Measurements from ENCODE around the gene ARL15.

The ARL15 gene

DNA sequence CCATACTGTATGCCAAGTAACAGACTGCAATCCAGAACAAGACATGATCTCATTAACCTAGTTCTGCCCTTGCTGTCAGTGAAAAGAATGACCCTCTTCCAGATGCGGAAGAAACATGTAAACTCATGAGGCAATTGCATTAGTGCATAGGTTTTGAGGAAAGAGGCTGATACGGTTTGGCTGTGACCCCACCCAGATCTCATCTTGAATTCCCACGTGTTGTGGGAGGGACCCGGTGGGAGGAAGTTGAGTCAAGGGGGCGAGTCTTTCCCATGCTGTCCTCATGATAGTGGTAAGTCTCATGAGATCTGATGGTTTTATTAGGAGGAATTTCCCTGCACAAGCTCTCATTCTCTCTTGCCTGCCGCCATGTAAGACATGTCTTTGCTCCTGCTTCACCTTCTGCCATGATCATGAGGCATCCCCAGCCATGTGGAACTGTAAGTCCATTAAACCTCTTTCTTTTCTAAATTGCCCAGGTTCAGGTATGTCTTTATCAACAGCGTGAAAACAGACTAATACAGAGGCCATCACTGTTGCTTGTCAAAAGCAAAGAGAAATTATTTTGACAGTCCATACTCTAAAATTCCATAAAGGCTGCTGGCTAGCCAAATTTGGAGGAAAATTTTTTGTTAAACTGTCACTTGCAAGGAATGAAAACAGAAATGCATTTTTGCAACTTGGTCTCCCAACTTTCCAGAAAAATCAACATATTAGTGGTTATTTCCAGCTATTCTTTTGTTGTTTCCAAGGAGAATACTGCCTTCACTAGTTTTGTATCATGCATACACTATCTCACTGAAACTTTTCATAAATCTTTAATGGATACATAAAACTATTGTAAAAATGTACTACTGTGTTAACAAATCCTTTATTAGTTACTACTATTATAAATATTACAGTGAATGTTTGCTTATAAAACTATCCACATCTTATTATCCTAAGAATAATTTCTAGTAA, 3.2 kb upstream of the ARL15 start:
- DNase-seq: no peak

DNA sequence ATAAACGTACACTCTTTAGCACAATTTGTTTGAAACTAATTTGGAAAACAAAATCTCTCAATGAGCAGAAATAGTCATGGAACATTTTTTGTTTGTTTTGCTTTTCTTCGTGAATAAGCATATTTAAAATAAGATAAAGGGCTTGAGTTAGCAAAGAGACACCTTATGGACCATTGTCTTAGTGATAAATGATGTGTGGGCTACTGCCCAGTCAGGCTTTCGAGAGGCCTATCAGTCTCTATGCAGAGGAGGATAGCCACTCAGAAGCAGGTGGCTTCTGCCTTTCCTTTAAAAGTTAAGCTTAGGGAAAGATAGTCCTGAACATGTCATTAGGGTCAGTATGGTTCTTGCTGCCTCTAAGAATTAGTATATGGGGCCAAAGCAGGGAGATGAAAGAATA, 2.1 kb upstream of the ARL15 start:
- DNase-seq: no peak

DNA sequence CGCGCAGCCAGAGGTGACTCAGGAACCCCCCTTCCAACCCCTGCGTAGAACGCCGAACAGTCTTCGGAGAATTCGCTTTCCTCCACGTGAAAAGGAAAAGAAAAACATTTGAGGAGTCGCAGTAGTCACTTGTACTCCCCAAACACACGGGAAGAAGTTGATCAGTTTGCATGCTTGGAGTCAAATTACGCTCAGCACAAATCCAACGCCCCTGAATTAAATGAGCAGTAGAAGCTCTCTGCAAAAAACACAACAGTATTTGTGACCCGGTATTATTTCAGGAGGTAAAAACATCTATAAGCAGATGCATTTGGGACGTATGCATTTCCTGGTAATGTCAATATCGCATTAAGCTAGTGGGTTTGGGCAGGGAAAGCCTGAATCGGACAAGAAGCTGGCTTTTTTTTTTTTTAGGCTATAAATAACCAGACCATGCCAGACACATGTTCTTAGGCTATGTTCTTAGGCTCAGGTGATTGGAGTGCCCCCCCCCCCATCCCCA, 854 bp upstream of the ARL15 start:
- no peak for DNase-seq

DNA sequence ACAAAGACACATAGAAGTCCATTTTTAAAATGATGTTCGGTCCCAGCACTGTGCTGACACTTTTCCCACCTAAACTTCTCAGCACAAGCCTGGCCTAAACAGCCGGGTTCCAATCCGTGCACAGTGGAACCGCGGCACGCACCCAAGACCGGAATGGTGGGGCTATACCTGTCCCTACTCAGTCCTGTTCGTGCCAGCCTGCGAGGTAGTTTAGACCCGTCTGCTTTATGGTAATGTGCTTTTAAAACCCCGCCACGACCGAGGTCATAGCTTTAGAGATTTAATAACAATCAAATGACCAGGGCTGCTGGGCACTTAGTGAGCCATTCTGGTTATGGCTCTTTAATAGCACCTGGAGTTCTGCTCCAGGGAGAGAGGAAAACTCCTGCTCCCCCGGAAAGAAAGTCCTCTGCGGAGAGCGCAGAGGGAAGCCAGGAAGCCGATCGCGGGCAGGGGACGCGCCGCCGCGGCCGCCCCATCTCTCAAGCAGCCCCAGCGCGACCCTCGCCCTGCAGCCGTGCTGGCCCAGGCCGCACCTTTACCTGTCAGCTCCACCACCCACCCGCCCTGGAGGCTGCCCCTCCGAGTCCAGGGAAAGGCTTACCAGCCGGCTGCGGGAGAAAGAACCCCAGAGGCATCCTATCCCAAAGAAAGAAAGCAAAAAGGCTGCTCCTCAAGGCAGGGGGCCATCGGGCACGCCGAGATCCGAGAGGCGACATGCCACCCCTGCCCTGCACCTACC, 511 bp downstream of the ARL15 start:
- peak; percentile 56 for DNase-seq

DNA sequence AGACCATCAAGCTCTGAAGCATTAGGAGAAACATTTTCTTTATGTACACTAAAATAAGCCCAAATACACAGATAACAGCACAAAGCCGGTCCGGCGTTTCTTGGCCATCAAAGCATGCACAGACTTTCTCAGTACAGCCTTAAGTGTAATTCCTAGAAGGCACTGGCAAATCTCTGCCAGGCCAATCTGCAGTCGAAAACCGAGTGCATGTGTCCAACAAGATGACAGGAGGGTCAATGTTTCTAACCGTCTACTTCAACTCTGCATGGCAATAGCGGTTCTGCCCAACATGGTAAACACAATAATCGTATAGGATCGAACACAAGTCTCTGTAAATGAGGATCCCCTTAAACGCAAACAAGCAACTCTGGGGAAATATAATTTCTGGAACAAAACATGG, 1.1 kb downstream of the ARL15 start:
- DNase-seq: no peak

DNA sequence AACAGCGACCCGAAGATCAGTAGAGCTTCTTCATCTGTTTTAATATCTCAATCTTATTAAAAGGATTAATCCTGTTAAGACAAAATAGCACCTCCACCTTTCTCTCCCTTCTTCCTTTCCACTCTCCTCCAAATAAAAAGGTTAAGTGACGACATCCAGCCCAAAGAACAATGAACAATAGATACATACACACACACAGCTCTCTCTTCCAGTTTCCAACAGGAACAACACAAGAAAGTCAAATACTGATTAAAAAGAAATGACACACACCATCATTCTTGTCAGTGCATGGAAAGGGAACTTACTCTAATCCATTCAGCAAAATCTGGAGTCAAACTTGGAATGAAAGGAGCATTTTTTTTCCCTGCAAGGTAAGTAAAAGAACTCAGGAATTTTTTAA, 2.8 kb downstream of the ARL15 start:
- DNase-seq: no peak

DNA sequence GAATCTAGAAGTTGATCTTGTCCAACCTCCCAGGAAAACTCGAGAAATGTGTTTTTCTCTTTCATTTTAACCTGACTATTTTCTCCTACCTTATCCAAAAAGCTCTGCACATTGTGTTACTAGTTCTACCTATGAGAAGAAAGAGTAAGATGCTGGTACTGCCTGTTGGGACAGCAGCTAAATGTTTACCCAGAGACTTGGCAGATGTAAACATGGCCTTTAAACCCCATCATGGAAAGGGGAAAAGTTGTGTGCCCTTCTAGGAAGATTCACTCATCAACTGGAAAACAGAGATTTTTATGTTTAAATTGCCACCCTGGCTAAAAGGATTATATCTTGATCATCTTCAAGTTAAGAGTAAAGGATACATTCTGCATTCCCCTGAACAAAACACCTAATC, 3.5 kb downstream of the ARL15 start:
- DNase-seq: no peak

DNA sequence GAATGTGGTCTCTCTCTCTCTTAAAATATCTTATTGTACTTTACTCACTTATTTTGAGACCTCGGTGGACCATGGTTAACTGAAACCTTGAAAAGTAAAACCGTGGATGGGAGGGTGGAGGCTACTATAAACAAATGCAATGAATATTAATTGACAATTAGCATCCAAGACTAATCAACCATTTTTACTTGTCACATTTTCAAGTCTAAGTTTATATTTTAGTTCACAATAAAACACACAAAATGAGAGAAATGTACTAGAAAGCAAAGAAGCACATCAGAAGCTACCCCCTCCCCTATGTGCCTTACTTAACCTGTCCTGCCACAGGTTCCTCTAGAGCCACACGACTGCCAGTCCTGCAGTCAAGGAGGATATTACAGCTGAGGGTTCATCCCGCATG, 4.6 kb downstream of the ARL15 start:
- DNase-seq: no peak

DNA sequence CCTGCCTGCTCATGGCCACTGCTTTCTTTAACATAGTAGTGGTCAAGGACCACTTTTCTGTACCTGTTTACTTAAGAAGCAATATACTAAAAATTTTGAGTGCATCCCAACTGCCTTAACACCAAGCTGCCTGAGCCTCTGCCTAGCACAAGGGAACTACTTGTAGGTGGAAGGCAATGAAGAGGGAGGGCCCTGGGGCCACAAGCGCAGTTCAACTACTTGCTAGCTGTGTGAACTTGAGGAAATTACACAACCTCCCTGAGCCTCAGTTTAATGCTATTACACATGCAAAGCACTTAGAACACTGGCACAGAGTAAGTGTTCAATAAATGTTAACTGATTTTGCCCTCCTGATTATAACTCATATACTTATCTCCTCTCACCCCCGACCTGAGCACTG, 6.3 kb downstream of the ARL15 start:
- DNase-seq: no peak

DNA sequence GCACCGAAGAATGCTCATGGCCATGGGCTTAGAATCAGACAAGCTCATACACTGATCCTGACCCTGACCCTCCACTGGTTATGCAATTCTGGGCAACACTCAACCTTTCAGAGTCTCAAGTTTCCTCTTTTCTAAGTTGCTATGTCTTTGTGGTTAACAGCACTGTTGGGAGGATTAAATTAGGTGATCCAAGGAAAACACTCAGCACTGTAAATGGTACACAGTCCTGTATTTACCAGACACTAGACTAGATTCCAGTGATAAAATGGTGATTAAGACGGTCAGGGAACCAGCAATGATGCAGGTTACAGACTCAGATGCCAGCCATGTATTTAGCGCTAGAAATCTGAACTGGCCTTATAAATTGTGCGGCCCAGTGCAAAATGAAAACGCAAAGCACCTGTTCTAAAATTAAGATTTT, 8.1 kb downstream of the ARL15 start:
- no peak for DNase-seq

DNA sequence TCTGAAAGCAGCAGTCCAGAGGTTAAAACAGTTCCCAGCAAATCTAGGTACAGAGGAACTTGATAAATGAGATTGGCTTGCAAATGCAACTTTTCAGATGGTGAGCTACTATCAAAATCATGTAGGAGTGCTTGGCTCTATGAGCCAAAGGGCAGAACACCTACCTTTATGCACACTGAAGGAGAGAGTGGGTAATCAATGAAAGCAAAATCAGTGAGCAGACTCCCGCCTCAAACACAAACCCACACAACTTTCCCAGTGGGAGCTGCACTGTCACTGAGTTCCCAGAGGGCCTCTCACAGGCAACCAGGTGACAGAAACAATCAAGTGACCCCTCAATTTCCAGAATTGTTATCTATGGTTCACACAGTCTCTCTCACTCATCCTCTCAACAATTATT, 8.5 kb downstream of the ARL15 start:
- DNase-seq: no peak

DNA sequence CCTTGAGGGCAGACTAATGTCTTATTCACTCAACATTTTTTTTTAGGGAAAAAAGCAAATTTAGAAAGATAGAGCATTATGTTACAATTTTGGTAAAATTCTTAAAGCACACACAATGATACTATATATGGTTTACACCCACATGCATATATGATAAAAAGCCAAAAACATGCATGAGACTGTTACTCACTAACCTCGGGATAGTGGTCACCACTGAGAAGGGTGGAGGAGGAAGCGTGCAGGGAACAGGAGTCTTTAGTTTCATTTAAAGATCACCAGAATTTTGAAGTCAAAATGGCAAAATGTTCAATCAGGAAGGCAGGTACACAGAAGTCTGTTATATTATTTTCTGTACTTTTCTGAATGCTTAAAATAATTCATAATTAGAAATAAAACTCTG, 9.2 kb downstream of the ARL15 start:
- DNase-seq: no peak

DNA sequence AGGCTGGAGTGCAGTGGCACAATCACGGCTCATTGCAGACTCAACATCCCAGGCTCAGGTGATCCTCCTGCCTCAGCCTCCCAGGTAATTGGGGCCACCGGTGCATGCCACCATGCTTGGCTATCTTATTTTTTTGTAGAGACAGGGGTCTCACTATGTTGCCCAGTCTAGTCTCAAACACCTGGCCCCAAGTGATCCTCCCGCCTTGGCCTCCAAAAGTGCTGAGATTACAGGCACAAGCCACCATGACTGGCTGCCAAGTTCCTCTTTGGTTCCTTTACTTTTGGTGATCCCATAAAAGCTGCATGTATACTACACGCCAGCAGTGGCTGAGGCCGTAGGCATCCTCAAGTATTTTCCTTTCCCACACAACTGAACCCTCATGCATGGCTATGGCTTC, 11.4 kb downstream of the ARL15 start:
- DNase-seq: no peak

DNA sequence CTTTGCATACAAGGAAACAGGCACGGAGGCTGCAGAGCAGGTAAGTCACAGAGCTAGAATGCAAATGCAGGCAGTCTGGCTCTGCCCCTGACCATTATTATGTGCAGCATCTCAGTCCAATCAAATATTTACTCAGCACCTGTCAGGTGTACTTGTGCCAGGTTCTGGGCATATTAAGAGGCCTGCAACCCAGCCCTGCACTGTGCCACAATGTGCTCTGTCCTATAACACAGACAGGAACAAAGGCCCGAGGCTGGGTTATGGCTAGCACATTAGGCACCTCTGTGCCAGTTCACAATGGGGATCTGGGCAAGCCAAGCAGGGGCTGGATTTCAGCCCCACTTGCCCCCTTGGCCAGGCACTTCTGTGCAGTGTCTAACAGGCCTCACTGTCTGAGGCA, 14.0 kb downstream of the ARL15 start:
- no peak for DNase-seq

DNA sequence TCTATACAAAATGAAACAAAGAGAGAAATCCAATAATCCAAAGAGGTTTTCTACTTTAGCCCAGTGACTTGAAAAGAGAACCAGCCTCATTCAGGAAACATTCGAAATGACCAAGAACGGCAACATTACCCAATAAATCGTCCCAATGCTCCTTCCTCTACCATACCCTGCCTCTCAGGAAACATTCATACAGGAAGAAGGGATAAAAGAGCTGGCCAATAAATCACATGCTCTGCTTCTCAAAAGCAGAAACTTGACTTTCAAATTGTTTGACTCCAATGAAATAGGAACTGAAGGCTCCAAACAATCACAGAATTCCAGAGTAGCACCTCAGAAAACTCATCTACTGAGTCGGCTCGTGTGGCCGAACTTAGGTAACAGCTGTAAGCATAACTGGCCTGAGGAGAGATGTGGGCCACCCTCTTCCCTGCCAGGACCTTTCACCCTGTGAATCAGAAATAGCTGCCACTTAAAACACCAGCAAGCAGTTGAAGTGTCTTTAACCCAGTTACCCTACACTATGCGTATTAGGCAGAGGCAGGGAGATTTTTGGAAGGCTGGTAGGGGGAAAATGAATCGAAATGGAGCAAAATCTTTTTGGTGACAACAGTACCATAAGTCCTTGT, 14.6 kb downstream of the ARL15 start:
- DNase-seq: no peak

DNA sequence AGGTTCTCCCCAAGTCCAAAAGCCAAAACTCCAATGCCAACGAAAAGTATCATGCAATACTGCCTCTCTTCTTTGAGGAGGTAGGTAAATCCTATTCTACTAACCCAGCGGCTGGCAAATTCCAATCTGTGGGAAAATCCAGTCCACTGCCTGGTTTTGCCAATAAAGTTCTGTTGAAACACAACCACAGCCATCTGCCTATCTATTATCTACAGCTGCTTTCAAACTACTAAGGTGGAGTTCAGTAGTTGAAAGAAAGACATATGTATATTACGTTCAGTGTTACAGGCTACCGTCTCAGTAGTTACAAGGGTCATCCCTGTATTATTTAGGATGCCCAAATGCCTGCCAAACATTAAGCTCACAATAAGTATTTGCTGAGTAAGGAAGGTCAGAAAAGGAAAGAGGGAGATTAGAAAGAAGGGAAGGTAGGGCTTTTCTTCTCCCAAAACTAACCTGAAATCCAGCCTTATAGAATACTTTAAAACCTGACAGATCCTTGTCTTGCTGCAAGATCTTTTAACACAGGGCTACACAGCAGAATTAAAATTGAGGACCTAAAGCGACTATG, 16.2 kb downstream of the ARL15 start:
- DNase-seq: no peak

DNA sequence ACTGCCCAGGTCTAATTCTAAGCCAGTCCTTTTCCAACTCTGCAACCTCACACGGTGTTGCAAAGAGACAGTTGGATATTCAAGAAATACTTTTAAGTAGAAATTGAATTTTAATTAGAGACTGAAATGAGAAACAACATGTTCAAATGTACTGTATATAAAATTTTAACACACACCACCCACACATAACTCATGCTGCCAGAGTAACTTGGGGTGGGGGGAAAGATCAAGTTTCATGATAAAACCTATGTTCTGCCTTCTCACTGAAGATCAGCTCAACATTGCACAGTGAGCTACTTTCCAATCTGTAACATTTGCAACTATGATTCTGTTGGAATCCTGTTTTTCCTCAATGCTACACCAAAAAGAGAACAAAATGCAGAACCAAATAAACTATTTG, 17.5 kb downstream of the ARL15 start:
- DNase-seq: no peak

DNA sequence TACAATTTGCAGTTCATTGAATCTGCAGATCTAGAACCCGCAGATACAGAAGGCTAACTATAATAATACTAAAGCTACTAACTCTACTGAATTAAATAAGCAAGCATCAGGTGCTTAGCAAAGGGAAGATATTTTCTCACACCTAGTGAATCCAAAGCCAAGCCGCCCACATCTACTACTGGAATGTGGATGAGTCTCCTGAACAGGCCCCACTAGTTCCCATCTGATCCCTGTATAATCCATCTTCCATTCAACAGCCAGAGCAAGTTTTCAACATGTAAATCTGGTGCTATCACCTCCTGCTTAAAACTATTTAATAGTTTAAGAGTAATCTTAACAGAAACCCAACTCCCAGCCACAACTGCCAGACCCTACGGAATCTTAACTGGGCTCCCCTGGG, 18.9 kb downstream of the ARL15 start:
- DNase-seq: no peak

DNA sequence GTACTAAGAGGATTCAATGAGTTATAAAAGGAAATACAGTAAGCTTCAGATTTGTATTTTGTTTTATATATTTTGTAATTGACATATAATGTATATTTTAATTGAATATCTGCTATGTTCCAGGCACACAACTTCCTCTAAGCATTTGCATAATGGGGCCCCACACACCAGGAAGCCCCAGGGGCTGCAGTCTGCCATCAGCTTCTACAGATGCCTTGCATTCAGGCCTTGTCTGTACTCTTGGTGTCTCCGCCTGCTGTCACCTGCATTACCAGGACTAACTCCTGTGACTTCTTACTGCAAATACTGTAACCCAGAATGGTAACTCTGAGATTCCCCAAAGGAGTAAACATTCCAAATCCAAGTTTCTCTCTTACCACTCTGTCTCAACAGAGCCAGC, 20.6 kb downstream of the ARL15 start:
- no peak for DNase-seq

DNA sequence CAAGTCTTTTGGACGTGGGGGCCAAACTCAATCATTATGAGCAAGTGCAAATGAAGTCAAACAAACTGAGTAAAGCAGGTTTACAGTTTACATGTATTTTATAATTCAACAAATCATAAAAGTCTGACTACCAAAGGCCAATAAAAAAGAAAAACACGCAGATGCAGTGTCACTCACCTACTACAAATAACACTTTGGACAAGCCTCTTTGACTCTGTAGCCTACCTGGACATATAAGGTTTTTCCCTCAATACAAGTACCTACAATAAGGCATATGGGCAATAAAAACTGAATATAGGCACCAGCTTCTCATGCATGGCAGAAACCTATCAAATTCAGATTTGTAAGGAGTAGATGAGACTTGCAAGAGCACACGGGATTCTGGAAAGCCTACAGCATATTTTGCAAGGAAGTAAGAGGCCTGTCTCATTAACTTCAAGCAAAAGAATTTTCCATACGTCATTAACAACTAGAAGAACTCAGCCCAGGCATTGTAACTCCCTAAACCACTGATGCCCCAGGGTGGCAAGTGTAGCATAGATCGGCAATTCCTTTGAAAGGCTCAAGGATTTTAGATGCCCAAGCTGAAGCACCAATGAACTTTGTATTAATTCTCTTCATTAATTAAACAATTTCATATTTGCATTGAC, 21.7 kb downstream of the ARL15 start:
- DNase-seq: no peak

DNA sequence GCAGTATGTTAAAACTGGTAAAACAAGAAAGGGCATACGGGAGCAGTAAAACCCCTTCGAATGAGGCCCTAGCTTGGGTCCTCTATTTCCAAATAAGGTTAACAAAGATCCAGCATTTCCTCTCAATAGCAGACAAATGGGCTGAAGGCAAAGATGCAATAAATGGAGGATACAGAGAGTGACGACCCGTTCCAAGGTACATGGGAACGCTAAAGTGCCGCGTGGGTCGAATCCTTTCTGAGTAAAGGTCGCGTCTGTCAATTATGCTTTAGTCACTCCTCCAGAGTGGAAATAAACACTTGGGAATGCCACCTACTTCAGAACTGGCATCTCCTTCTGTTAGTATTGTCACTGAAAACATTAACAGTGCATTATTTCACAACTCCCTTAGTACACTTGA, 24.7 kb downstream of the ARL15 start:
- DNase-seq: no peak

DNA sequence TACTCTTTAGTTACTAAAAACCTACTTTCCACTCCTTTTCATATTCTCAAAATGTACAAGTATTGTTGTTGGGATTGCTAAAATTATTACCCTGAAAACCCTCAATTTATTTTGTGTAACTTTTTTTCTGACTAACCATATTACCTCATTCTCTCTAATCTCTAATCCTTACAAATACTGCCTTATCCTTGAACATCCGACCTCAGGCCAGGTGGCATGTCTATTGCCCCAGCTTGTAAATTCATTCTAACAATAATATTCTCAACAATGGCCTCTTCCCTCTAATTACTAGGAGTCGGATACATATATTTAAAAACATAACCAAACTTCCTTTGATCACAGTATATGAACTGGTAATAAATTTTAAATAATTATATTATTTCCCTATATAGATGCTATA, 25.8 kb downstream of the ARL15 start:
- no peak for DNase-seq

DNA sequence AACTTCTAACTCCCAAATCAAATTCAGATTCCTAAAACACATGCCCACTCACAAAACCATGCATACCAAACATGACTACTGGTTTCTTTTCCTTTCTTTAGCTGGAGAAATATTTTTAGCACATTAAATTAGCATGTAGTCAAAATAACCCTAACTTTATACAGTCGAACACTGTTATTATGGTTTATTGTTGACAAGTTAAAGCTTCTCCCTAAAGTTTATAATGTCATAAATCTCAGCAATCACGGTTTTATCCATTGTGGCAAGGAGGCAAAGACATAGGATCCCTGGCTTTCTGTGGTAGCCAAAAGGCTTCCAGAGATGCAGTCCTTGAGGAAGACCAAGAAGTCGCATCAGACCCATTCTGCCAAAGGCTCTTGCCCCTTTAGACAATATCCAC, 27.5 kb downstream of the ARL15 start:
- no peak for DNase-seq

All from cortex of kidney (tissue), 1 donor.